Tibial nerve (tissue), 4 donors: ENCODE data around the gene TNIK.

ENCODE experiments used
- CTCF ChIP-seq, 5 experiments: fragments of 200-600 bp in 3 of 5; fragments of 450-650 bp in 2 of 5; sonication (generic) in 3 of 5; IDR thresholded peaks; one replicate each; pipeline ENCODE4 v1.5.1; 2016 to 2019; ENCODE audit warnings: antibody characterized with exemption in 5 of 5, mild to moderate bottlenecking in 3 of 5, moderate library complexity in 2 of 5
- EP300 ChIP-seq, 2 donors: sonication (generic); formaldehyde crosslinking; IDR thresholded peaks; one replicate each; pipeline ENCODE4 v1.6.1; 2017; ENCODE audit warnings: antibody characterized with exemption in 2 of 2, mild to moderate bottlenecking in 1 of 2
- POLR2A ChIP-seq, 2 donors: fragments of 450-650 bp; IDR thresholded peaks; one replicate each; pipeline ENCODE4 v1.6.1; 2017; ENCODE audit warnings: antibody characterized with exemption in 2 of 2, mild to moderate bottlenecking in 2 of 2, moderate library complexity in 2 of 2

DNA sequence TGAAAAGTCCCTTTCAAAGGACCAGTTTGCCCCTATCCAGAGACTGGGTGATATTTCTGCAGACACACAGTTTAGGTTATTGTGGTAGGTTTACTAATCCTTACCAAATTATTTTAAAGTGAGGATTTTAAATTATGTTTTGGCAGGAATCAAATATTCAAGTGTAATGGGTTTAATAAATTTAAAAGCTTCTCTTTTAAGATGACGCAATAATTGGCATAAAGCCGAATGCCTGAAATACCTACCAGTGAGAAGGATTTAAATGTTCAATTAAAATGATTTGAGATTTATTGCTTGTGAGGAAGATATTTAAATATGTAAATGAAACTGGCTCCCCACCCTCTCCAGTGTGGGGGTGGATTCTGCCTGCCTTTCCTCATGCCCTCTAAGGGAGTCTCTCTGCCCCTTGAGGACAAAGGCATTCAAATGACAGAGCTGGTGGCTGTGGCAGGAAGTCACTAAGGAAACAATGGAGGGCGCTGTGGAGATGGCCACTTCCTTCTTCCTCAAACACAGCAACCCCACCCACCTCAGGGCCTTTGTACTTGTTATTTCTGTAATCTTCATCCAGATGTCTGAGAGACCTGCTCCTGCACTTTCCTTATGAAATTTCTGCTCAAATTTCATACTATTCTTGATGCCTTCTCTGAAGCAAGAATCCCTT lies 131.7 kb downstream of the TNIK start:
- no peak for TF ChIP-seq CTCF (IDR thresholded peaks at IDR 0.05)
- TF ChIP-seq POLR2A (IDR thresholded peaks at IDR 0.05), result no peak
- no peak for TF ChIP-seq EP300 (IDR thresholded peaks at IDR 0.05)
